HepG2 (cell line): ENCODE data around the gene BEX5. TPM values are rescaled to one million over a fixed set of nuclear protein-coding genes. Genes with fewer than 3 reads are reported as not detected.
A peak's percentile ranks its signal among the peaks of the same experiment; 100 is the strongest.
"Not testable (repeated sequence)": the region's sequence is repeated elsewhere in the genome, so short reads cannot be mapped to it uniquely, and the experiment has no call there.

Experiments
- ATAC-seq: fragments of 200-7000 bp; cut with Tn5 transposase; 3 replicates; pipeline ENCODE4 v1.9.1; 2020; ENCODE audit warnings: mild to moderate bottlenecking, moderate library complexity
- BruUV-seq: library from RNA; stranded (reverse); fragments of 400-500 nt; replicated peaks from 2 replicates; lab custom pipeline; 2021; lab: Mats Ljungman, UMichigan
- CTCF ChIA-PET: fragments of 300-600 bp; formaldehyde crosslinking; extraction: SDS; loops from one replicate; lab custom pipeline; 2021; ENCODE audit warnings: low total read pairs, inconsistent platforms, low intra/inter-chr PET ratio; lab: Yijun Ruan, JAX
- POLR2A ChIA-PET: fragments of 350-600 bp; sonication (Branson Sonifier 250); formaldehyde crosslinking; loops from one replicate; lab custom pipeline; 2020; ENCODE audit warnings: antibody characterized with exemption, inconsistent platforms; lab: Yijun Ruan, JAX
- DNase-seq: peaks from one replicate; pipeline ENCODE4 v3.0.0-alpha.2; 2015; ENCODE audit warnings: low spot score
- FAIRE-seq: peaks from 3 replicates; lab custom pipeline; 2011; peaks lifted over from hg19 to GRCh38; lab: Jason Lieb, UNC
- H2AFZ ChIP-seq: one replicate; pipeline ENCODE4 v1.6.1; 2011; ENCODE audit warnings: low read length, inconsistent platforms
- H3K27ac ChIP-seq: fragments of 300-600 bp; 3 replicates; pipeline ENCODE4 v1.8.0; 2011; ENCODE audit warnings: mixed run types, mild to moderate bottlenecking, mixed read lengths, low read length, inconsistent platforms; ENCODE audit not compliant: insufficient read depth; ENCODE audit errors: extremely low read length
- H3K27me3 ChIP-seq, 2 experiments: fragments of 200-600 bp in 1 of 2; 2 replicates in 1 of 2; 3 replicates in 1 of 2; pipeline versions ENCODE4 v1.6.0 to v1.8.0; 2011; ENCODE audit warnings: low read length in 2 of 2, mild to moderate bottlenecking in 2 of 2, moderate library complexity in 2 of 2, inconsistent platforms in 1 of 2; ENCODE audit not compliant: insufficient read depth in 2 of 2, control insufficient read depth in 1 of 2
- H3K36me3 ChIP-seq, 2 experiments: fragments of 200-600 bp in 1 of 2; replicated peaks in 1 of 2; 2 replicates in 1 of 2; 3 replicates in 1 of 2; pipeline versions ENCODE4 v1.5.1 to v1.8.0; 2011; ENCODE audit warnings: low read length in 2 of 2, inconsistent platforms in 1 of 2; ENCODE audit not compliant: insufficient read depth in 2 of 2, control insufficient read depth in 1 of 2
- H3K4me1 ChIP-seq: 2 replicates; pipeline ENCODE4 v1.5.1; 2012; ENCODE audit warnings: low read length, inconsistent platforms; ENCODE audit not compliant: insufficient read depth
- H3K4me2 ChIP-seq: 2 replicates; pipeline ENCODE4 v1.6.0; 2011; ENCODE audit warnings: low read depth, low read length, inconsistent platforms
- H3K4me3 ChIP-seq, 3 experiments: fragments of 200-600 bp in 1 of 3; sonication (generic), shearing (Covaris generic) in 1 of 3; replicated peaks in 1 of 3; 2 replicates each; pipeline ENCODE4 v1.5.1; 2011 to 2016; ENCODE audit warnings: low read length in 3 of 3, inconsistent platforms in 2 of 3, low read depth in 2 of 3, mild to moderate bottlenecking in 2 of 3, control low read depth in 1 of 3, mixed read lengths in 1 of 3; ENCODE audit not compliant: insufficient read depth in 1 of 3
- H3K79me2 ChIP-seq: one replicate; pipeline ENCODE4 v1.6.1; 2011; ENCODE audit warnings: low read length, inconsistent platforms; ENCODE audit not compliant: insufficient read depth
- H3K9ac ChIP-seq: 2 replicates; pipeline ENCODE4 v1.6.0; 2011; ENCODE audit warnings: mild to moderate bottlenecking, low read depth, low read length, inconsistent platforms; ENCODE audit not compliant: insufficient read depth
- H3K9me3 ChIP-seq: 2 replicates; pipeline ENCODE4 v1.5.1; 2012; ENCODE audit warnings: mild to moderate bottlenecking, low read length
- H4K20me1 ChIP-seq: 2 replicates; pipeline ENCODE4 v1.6.0; 2011; ENCODE audit warnings: inconsistent platforms, mild to moderate bottlenecking, low read length, moderate library complexity; ENCODE audit not compliant: insufficient read depth
- POLR2AphosphoS5 ChIP-seq: IDR thresholded peaks from 2 replicates; pipeline ENCODE4 v1.6.1; 2012; ENCODE audit warnings: low read depth, low read length
- ZFP91 ChIP-seq: sonication (generic); formaldehyde crosslinking; IDR thresholded peaks from 2 replicates; pipeline ENCODE4 v1.9.0; 2022; ENCODE audit warnings: missing genetic modification reagents, mild to moderate bottlenecking, borderline replicate concordance
- WGBS: methylation state at CpG from one replicate; pipeline ENCODE4 v1.1.6; 2017; ENCODE audit warnings: low lambda C conversion rate; 5-methylcytosine and 5-hydroxymethylcytosine counted together
- in situ Hi-C: cut with HindIII; loops from 2 replicates; pipeline ENCODE4 v1.10.0; 2017; ENCODE audit warnings: low pct_unique_long_range_greater_than_20kb; ENCODE audit not compliant: extremely low pct_ligation_motif_present
- intact Hi-C: fragments of 100-400 bp; cut with micrococcal nuclease; formaldehyde crosslinking; loops from one replicate; pipeline ENCODE4 v1.10.0; 2022; ENCODE audit not compliant: unreplicated experiment
- polyA plus RNA-seq, 8 experiments: library from polyadenylated mRNA; depleted of rRNA in 3 of 8; stranded (reverse) in 7 of 8; unstranded in 1 of 8; fragments of >200 nt; fragmentation: Illumina TruSeq in 4 of 8; extraction: Trizol in 4 of 8; gene quantifications; 2 replicates each; pipeline versions ENCODE4 v1.2.1 to v1.2.3, GENCODE V29; 2011 to 2016; ENCODE audit warnings: low read depth in 4 of 8, missing spikeins in 1 of 8, mixed read lengths in 1 of 8; ENCODE audit not compliant: insufficient read depth in 1 of 8
- total RNA-seq, 5 experiments: library from RNA; depleted of rRNA; stranded (reverse); fragments of >200 nt; fragmentation: Illumina TruSeq; extraction: Trizol; gene quantifications; 2 replicates each; pipeline ENCODE4 v1.2.3, GENCODE V29; 2016; ENCODE audit warnings: low read depth in 1 of 5
- TF ChIP-seq, protein P1 (sequence below): sonication (generic); formaldehyde crosslinking; IDR thresholded peaks from 2 replicates; pipeline ENCODE4 v1.5.0; 2020; ENCODE audit warnings: mild to moderate bottlenecking, missing genetic modification reagents, moderate library complexity
- TF ChIP-seq, protein P2 (sequence below): sonication (generic); formaldehyde crosslinking; IDR thresholded peaks from 2 replicates; pipeline ENCODE4 v1.5.1; 2020; ENCODE audit warnings: missing genetic modification reagents, mild to moderate bottlenecking, borderline replicate concordance

BEX5 gene
- total and polyA plus RNA-seq, 2 of the 13 experiments (the other 11 are each of a cell fraction or from before 2014, with no cell fraction given) = not detected

- intact Hi-C loops = no loop called here
- Histone ChIP-seq H3K9ac (no peak overlapping the region), H3K9me3 (no peaks in the 10 kb centered on the region), H4K20me1 (no peaks in the 10 kb centered on the region), H3K4me2 (no peak overlapping the region), H3K27me3 (no peaks in the 10 kb centered on the region), H3K27ac (no peak overlapping the region), H2AFZ (no peak overlapping the region), H3K36me3 (no peaks in the 10 kb centered on the region), H3K4me1 (no peaks in the 10 kb centered on the region), H3K4me3 (no peak overlapping the region), H3K79me2 (no peaks in the 10 kb centered on the region)
- no peak for ATAC-seq
- no TSS peak for BruUV-seq
- TF ChIP-seq POLR2AphosphoS5 (no peak), ZFP91 (CRISPR knock-in tag) (no peak)
- TF ChIP-seq, protein P1, sequence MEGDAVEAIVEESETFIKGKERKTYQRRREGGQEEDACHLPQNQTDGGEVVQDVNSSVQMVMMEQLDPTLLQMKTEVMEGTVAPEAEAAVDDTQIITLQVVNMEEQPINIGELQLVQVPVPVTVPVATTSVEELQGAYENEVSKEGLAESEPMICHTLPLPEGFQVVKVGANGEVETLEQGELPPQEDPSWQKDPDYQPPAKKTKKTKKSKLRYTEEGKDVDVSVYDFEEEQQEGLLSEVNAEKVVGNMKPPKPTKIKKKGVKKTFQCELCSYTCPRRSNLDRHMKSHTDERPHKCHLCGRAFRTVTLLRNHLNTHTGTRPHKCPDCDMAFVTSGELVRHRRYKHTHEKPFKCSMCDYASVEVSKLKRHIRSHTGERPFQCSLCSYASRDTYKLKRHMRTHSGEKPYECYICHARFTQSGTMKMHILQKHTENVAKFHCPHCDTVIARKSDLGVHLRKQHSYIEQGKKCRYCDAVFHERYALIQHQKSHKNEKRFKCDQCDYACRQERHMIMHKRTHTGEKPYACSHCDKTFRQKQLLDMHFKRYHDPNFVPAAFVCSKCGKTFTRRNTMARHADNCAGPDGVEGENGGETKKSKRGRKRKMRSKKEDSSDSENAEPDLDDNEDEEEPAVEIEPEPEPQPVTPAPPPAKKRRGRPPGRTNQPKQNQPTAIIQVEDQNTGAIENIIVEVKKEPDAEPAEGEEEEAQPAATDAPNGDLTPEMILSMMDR (CRISPR knock-in tag) = peak; percentile 17; the same call in 1 of the 2 replicates
- TF ChIP-seq, protein P2, sequence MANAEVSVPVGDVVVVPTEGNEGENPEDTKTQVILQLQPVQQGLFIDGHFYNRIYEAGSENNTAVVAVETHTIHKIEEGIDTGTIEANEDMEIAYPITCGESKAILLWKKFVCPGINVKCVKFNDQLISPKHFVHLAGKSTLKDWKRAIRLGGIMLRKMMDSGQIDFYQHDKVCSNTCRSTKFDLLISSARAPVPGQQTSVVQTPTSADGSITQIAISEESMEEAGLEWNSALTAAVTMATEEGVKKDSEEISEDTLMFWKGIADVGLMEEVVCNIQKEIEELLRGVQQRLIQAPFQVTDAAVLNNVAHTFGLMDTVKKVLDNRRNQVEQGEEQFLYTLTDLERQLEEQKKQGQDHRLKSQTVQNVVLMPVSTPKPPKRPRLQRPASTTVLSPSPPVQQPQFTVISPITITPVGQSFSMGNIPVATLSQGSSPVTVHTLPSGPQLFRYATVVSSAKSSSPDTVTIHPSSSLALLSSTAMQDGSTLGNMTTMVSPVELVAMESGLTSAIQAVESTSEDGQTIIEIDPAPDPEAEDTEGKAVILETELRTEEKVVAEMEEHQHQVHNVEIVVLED (CRISPR knock-in tag) = no peak
- no peak for DNase-seq
- no peak for FAIRE-seq
- ChIA-PET CTCF (no interaction called here), POLR2A (no interaction called here)
- WGBS = 0% methylated on average over 6 of the region's 11 CpGs
- in situ Hi-C loops = no loop called here
These were observed 1.4 kb downstream of the BEX5 start for GRCh38 chrX:102154218-102154860.

GRCh38 chrX:102142274-102142673 lies 13.5 kb downstream of the BEX5 start, which contains the start of gene TCEAL6:
Gene TCEAL6, minus strand, starts transcription at chrX:102142481.
- H3K27ac ChIP-seq, H3K4me1 ChIP-seq, H3K9ac ChIP-seq, intact Hi-C loops, H3K4me3 ChIP-seq, H3K9me3 ChIP-seq, H3K79me2 ChIP-seq, FAIRE-seq, DNase-seq, H3K4me2 ChIP-seq, H3K27me3 ChIP-seq, ATAC-seq, POLR2A ChIA-PET, BruUV-seq, H4K20me1 ChIP-seq, in situ Hi-C loops, CTCF ChIA-PET, H2AFZ ChIP-seq, H3K36me3 ChIP-seq: not testable (repeated sequence)
- WGBS = 0% methylated on average over 1 of the region's 31 CpGs

- CTCF ChIA-PET, FAIRE-seq: not testable (repeated sequence)
These were observed 14.1 kb downstream of the BEX5 start for GRCh38 chrX:102141631-102142030.

More at GRCh38 chrX:102141631-102142030, 14.1 kb downstream of the BEX5 start:
- H3K27me3 ChIP-seq, ATAC-seq, in situ Hi-C loops, intact Hi-C loops, H3K9me3 ChIP-seq, H3K4me1 ChIP-seq, DNase-seq, H3K27ac ChIP-seq, BruUV-seq, H3K4me2 ChIP-seq, H3K4me3 ChIP-seq, POLR2A ChIA-PET, H3K9ac ChIP-seq, H3K79me2 ChIP-seq, H4K20me1 ChIP-seq, H3K36me3 ChIP-seq, H2AFZ ChIP-seq: not testable (repeated sequence)
- WGBS = 30% methylated on average over 4 of the region's 19 CpGs
